Panc1 (cell line): ENCODE results near the gene CEND1. TPM values are rescaled to one million over a fixed set of nuclear protein-coding genes. Genes with fewer than 3 reads are reported as not detected.

Experiments
- ATAC-seq: fragments of 200-7000 bp; cut with Tn5 transposase; 2 replicates; pipeline ENCODE4 v1.9.1; 2020; ENCODE audit warnings: mild to moderate bottlenecking, moderate library complexity
- BruUV-seq: library from RNA; stranded (reverse); fragments of 400-500 nt; replicated peaks from 2 replicates; lab custom pipeline; 2021; lab: Mats Ljungman, UMichigan
- CTCF ChIA-PET: fragments of 300-600 bp; sonication (Branson Sonifier 250); formaldehyde crosslinking; loops from one replicate; lab custom pipeline; 2022; ENCODE audit warnings: antibody characterized with exemption; lab: Charles Lee
- POLR2A ChIA-PET: fragments of 300-600 bp; sonication (Branson Sonifier 250); formaldehyde crosslinking; loops from one replicate; lab custom pipeline; 2022; ENCODE audit warnings: antibody characterized with exemption; lab: Charles Lee
- DNase-seq: peaks from one replicate; pipeline ENCODE4 v3.0.0-alpha.2; 2010; ENCODE audit warnings: low read depth, low spot score
- H3K27ac ChIP-seq: 2 replicates; pipeline ENCODE4 v1.5.1; 2011; ENCODE audit warnings: mild to moderate bottlenecking, low read length, inconsistent platforms
- H3K27me3 ChIP-seq: fragments of 200-500 bp; sonication (Bioruptor generic); 2 replicates; pipeline ENCODE4 v1.6.0; 2014; ENCODE audit warnings: low read length, inconsistent platforms; ENCODE audit not compliant: control insufficient read depth, insufficient read depth
- H3K36me3 ChIP-seq: fragments of 200-500 bp; sonication (Bioruptor generic); 2 replicates; pipeline ENCODE4 v1.5.1; 2014; ENCODE audit warnings: inconsistent platforms, mild to moderate bottlenecking, low read length, moderate library complexity; ENCODE audit not compliant: control insufficient read depth, insufficient read depth
- H3K4me1 ChIP-seq: 2 replicates; pipeline ENCODE4 v1.5.1; 2011; ENCODE audit warnings: inconsistent platforms, mild to moderate bottlenecking, low read length, moderate library complexity; ENCODE audit not compliant: control insufficient read depth, insufficient read depth
- H3K4me3 ChIP-seq, 2 experiments: 2 replicates each; pipeline ENCODE4 v1.5.1; 2011 to 2012; ENCODE audit warnings: low read depth in 2 of 2, low read length in 2 of 2, mild to moderate bottlenecking in 2 of 2, inconsistent platforms in 1 of 2, moderate library complexity in 1 of 2
- H3K9me3 ChIP-seq: fragments of 200-500 bp; sonication (Bioruptor generic); 2 replicates; pipeline ENCODE4 v1.5.1; 2014; ENCODE audit warnings: low read depth, mild to moderate bottlenecking, inconsistent platforms, low read length, moderate library complexity; ENCODE audit not compliant: control insufficient read depth, insufficient read depth
- POLR2AphosphoS5 ChIP-seq: IDR thresholded peaks from 2 replicates; pipeline ENCODE4 v1.6.1; 2012; ENCODE audit warnings: mild to moderate bottlenecking, low read depth, low read length, moderate library complexity
- SIN3A ChIP-seq: IDR thresholded peaks from 2 replicates; pipeline ENCODE4 v1.6.1; 2012; ENCODE audit warnings: low read depth, mild to moderate bottlenecking, low read length, moderate library complexity, borderline replicate concordance; ENCODE audit not compliant: insufficient read depth
- TCF7L2 ChIP-seq: IDR thresholded peaks from 2 replicates; pipeline ENCODE4 v1.6.1; 2011; ENCODE audit warnings: mild to moderate bottlenecking, low read depth, low read length, inconsistent platforms
- in situ Hi-C: cut with HindIII; loops from 2 replicates; pipeline ENCODE4 v1.10.0; 2016; ENCODE audit warnings: low sequenced_read_pairs, low pct_unique_long_range_greater_than_20kb
- intact Hi-C: fragments of 100-400 bp; cut with micrococcal nuclease; formaldehyde crosslinking; loops from one replicate; pipeline ENCODE4 v1.10.0; 2022; ENCODE audit not compliant: unreplicated experiment
- total RNA-seq: library from RNA; stranded (reverse); gene quantifications from one replicate; pipeline ENCODE4 v1.2.1, GENCODE V29; 2021; ENCODE audit not compliant: unreplicated experiment
- TF ChIP-seq, protein P1 (sequence below), 2 experiments: IDR thresholded peaks; 2 replicates each; pipeline ENCODE4 v1.6.1; 2011 to 2012; ENCODE audit warnings: low read depth in 2 of 2, control low read depth in 1 of 2, low read length in 1 of 2, mild to moderate bottlenecking in 1 of 2, moderate library complexity in 1 of 2; ENCODE audit not compliant: insufficient read depth in 1 of 2
- TF ChIP-seq, protein P2 (sequence below): fragments of 450-650 bp; IDR thresholded peaks from 2 replicates; pipeline ENCODE4 v1.5.1; 2017; ENCODE audit warnings: mild to moderate bottlenecking

CEND1 gene
- total RNA-seq, 1 experiment from 2014 or later, result 15.9 TPM

DNA sequence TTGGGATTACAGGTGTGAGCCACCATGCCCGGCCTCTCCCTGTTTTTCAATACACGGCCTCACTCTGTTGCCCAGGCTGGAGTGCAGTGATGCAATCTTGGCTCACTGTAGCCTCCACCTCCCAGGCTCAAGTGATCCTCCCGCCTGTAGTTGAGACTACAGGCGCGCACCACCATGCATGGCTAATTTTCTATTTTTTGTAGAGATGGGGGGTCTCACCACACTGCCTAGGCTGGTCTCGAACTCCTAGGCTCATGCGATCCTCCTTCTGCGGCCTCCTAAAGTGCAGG lies 24.1 kb downstream of the CEND1 start:
- H3K36me3 ChIP-seq, result peaks cover 6% of the 10 kb centered on the region; the same call in 1 of the 2 replicates
- in situ Hi-C loops (no loop called here), intact Hi-C loops (loop anchor here (2.0 kb wide), 1 partner anchor 69 kb away; no protein-coding TSS in a partner anchor)

DNA sequence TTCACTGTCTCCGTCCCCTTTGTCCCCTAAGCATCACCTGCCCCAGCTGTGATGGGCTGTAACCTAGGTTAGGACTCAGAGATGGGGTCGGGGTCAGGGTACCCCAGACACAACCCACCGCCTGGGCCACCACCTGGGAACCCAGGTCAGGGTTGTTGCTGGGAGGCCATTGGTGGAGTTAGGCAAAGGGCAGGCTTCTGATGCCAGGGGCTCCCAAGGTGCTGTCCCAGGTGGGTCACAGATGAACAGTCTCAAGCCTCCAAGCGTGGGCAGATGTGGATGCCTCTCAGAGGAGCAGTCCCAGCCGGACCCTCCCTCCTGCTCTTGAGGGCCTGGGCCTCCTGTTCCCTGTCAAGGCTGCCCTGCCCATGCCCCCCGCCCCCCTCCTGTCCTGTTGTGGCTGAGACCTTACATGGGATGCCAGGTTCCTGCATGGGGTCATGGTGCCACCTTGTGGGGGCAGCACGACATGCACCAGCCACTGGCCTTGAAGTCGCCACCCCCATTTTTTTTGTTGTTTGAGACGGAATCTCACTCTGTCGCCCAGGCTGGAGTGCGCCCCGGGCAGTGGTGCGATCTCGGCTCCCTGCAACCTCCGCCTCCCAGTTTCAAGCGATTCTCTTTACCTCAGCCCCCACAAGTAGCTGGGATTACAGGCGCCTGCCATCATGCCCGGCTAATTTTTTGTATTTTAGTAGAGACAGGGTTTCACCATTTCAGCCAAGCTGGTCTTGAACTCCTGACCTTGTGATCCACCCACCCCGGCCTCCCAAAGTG lies 24.7 kb downstream of the CEND1 start:
- POLR2A ChIA-PET, result no interaction called here
- peaks cover 25% of the 10 kb centered on the region for H3K4me1 ChIP-seq
- H3K4me3 ChIP-seq, result no peak overlapping the region
- H3K9me3 ChIP-seq, result no peaks in the 10 kb centered on the region
- no peaks in the 10 kb centered on the region for H3K27me3 ChIP-seq
- TF ChIP-seq, protein P1, sequence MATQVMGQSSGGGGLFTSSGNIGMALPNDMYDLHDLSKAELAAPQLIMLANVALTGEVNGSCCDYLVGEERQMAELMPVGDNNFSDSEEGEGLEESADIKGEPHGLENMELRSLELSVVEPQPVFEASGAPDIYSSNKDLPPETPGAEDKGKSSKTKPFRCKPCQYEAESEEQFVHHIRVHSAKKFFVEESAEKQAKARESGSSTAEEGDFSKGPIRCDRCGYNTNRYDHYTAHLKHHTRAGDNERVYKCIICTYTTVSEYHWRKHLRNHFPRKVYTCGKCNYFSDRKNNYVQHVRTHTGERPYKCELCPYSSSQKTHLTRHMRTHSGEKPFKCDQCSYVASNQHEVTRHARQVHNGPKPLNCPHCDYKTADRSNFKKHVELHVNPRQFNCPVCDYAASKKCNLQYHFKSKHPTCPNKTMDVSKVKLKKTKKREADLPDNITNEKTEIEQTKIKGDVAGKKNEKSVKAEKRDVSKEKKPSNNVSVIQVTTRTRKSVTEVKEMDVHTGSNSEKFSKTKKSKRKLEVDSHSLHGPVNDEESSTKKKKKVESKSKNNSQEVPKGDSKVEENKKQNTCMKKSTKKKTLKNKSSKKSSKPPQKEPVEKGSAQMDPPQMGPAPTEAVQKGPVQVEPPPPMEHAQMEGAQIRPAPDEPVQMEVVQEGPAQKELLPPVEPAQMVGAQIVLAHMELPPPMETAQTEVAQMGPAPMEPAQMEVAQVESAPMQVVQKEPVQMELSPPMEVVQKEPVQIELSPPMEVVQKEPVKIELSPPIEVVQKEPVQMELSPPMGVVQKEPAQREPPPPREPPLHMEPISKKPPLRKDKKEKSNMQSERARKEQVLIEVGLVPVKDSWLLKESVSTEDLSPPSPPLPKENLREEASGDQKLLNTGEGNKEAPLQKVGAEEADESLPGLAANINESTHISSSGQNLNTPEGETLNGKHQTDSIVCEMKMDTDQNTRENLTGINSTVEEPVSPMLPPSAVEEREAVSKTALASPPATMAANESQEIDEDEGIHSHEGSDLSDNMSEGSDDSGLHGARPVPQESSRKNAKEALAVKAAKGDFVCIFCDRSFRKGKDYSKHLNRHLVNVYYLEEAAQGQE (IDR thresholded peaks at IDR 0.05; ENCODE audit: insufficient read depth in 1 of 2, low read depth in 2 of 2, low read length in 1 of 2), result no peak
- TF ChIP-seq POLR2AphosphoS5 (peak; percentile 64), SIN3A (peak; percentile 49; the same call in 1 of the 2 replicates)
- TF ChIP-seq, protein P2, sequence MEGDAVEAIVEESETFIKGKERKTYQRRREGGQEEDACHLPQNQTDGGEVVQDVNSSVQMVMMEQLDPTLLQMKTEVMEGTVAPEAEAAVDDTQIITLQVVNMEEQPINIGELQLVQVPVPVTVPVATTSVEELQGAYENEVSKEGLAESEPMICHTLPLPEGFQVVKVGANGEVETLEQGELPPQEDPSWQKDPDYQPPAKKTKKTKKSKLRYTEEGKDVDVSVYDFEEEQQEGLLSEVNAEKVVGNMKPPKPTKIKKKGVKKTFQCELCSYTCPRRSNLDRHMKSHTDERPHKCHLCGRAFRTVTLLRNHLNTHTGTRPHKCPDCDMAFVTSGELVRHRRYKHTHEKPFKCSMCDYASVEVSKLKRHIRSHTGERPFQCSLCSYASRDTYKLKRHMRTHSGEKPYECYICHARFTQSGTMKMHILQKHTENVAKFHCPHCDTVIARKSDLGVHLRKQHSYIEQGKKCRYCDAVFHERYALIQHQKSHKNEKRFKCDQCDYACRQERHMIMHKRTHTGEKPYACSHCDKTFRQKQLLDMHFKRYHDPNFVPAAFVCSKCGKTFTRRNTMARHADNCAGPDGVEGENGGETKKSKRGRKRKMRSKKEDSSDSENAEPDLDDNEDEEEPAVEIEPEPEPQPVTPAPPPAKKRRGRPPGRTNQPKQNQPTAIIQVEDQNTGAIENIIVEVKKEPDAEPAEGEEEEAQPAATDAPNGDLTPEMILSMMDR, result peak; percentile 98; the same call in 1 of the 2 replicates
- no peak for DNase-seq
- H3K27ac ChIP-seq, result no peak overlapping the region; the same call in 1 of the 2 replicates
- peaks cover 6% of the 10 kb centered on the region; the same call in 1 of the 2 replicates for H3K36me3 ChIP-seq
- in situ Hi-C loops, result no loop called here
- no TSS peak for BruUV-seq
- intact Hi-C loops, result loop anchor here (2.0 kb wide), 1 partner anchor 68 kb away; no protein-coding TSS in a partner anchor
- CTCF ChIA-PET, result interaction anchor here (1.2 kb wide), 1 partner anchor 60 kb away, joined by 5 read pairs; no protein-coding TSS in a partner anchor
- ATAC-seq, result peak; percentile 63

More for the DNA sequence above, 24.1 kb downstream of the CEND1 start:
- no TSS peak for BruUV-seq
- ChIA-PET CTCF (interaction anchor here (1.2 kb wide), 1 partner anchor 61 kb away, joined by 5 read pairs; no protein-coding TSS in a partner anchor), POLR2A (no interaction called here)
- Histone ChIP-seq H3K4me3 (no peak overlapping the region), H3K27me3 (no peaks in the 10 kb centered on the region), H3K9me3 (no peaks in the 10 kb centered on the region), H3K27ac (peak overlapping the region; percentile 39), H3K4me1 (peaks cover 25% of the 10 kb centered on the region)
- TF ChIP-seq, protein P1 (IDR thresholded peaks at IDR 0.05; ENCODE audit: insufficient read depth in 1 of 2, low read depth in 2 of 2, low read length in 1 of 2), result no peak
- TF ChIP-seq SIN3A (no peak), TCF7L2 (no peak)
- TF ChIP-seq, protein P2, result no peak
- DNase-seq (no peak), ATAC-seq (no peak)
